Effector memory CD8-positive, alpha-beta T cell (primary cell): ENCODE data around the gene ZFP3.
"Not testable (repeated sequence)": the region's sequence is repeated elsewhere in the genome, so short reads cannot be mapped to it uniquely, and the experiment has no call there.

Experiments
- ATAC-seq: fragments of 150-1000 bp; cut with Tn5 transposase; replicated peaks from 2 replicates; pipeline ENCODE4 v1.10.0; 2021; ENCODE audit warnings: mild to moderate bottlenecking, moderate library complexity
- DNase-seq, 3 experiments: peaks; one replicate each; pipeline ENCODE4 v3.0.0; 2021
- H3K27ac Mint-ChIP-seq, 2 donors: one replicate each; pipeline ENCODE4 v1.8.0; 2022; ENCODE audit warnings: mild to moderate bottlenecking in 2 of 2, mixed read lengths in 2 of 2, moderate library complexity in 2 of 2
- H3K27me3 Mint-ChIP-seq, 2 donors: one replicate each; pipeline ENCODE4 v1.8.0; 2022; ENCODE audit warnings: mixed read lengths in 2 of 2
- H3K36me3 Mint-ChIP-seq: one replicate; pipeline ENCODE4 v1.8.0; 2022; ENCODE audit warnings: mild to moderate bottlenecking, moderate library complexity, mixed read lengths; ENCODE audit not compliant: insufficient read depth
- H3K4me1 Mint-ChIP-seq, 2 donors: one replicate each; pipeline ENCODE4 v1.8.0; 2022; ENCODE audit warnings: low read depth in 2 of 2, mixed read lengths in 2 of 2
- H3K4me3 Mint-ChIP-seq, 2 donors: one replicate each; pipeline ENCODE4 v1.8.0; 2022; ENCODE audit warnings: mild to moderate bottlenecking in 2 of 2, mixed read lengths in 2 of 2, moderate library complexity in 2 of 2
- H3K9me3 Mint-ChIP-seq, 2 donors: one replicate each; pipeline ENCODE4 v1.8.0; 2022; ENCODE audit warnings: mixed read lengths in 2 of 2

Gene ZFP3

DNA sequence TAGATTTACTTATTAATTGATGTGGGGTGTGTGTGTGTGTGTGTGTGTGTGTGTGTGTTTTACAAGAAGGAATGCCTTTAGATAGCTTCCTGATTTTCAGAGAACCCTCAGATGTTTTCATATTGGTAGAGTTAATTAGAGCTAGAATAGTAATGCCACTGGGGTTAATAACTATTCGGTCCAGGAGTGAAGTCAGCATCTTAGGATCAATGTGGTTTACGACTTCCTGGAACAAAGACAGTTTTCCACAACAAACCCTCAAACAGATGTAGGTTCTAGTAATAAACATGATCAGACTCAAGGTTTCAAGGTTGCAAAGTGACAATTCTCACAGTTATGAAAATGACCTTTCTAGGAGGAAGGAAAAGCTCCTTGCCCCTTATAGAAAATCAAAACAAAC, 30.8 kb upstream of the ZFP3 start:
- DNase-seq: no peak
- Mint-ChIP-seq H3K27ac (peak overlapping the region in 1 of 2 donors; percentile 99), H3K4me1 (peaks cover 26 to 45% of the 10 kb centered on the region in 2 donors), H3K4me3 (peak overlapping the region in 1 of 2 donors; percentile 18), H3K36me3 (peaks cover 8% of the 10 kb centered on the region), H3K9me3 (no peaks in the 10 kb centered on the region), H3K27me3 (no peaks in the 10 kb centered on the region)
- ATAC-seq: no peak

DNA sequence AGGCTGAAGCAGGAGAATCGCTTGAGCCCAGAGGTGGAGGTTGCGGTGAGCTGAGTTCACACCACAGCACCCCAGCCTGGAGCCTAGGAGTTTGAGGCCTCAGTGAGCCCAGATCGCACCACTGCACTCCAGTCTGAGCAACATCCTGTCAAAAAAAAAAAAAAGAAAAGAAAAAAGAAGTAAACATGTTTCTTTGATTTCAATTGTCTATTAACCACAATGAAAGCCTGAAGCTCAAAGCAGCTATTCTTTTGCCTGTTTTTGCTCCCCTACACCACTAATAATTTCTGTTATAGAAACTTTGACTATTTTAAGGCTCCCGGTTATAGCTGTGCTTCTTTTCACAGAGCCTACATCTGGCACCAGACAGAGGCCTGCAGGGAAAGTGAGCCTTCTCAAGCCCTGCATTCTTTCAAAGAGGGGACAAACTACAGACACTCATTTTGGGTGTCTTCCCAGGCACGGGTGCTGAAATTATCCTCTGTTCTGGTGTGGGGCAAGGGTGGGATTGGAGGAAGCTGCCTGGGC, 28.9 kb upstream of the ZFP3 start:
- peaks cover 7% of the 10 kb centered on the region for H3K36me3 Mint-ChIP-seq
- peak overlapping the region; percentile 97 to 99 for H3K27ac Mint-ChIP-seq
- no peaks in the 10 kb centered on the region for H3K9me3 Mint-ChIP-seq
- peak; percentile 63 to 74 (median 68) for DNase-seq
- peaks cover 18 to 31% of the 10 kb centered on the region in 2 donors for H3K4me1 Mint-ChIP-seq
- peak overlapping the region; percentile 74 to 78 for H3K4me3 Mint-ChIP-seq
- peak; percentile 99 for ATAC-seq
- no peaks in the 10 kb centered on the region for H3K27me3 Mint-ChIP-seq

DNA sequence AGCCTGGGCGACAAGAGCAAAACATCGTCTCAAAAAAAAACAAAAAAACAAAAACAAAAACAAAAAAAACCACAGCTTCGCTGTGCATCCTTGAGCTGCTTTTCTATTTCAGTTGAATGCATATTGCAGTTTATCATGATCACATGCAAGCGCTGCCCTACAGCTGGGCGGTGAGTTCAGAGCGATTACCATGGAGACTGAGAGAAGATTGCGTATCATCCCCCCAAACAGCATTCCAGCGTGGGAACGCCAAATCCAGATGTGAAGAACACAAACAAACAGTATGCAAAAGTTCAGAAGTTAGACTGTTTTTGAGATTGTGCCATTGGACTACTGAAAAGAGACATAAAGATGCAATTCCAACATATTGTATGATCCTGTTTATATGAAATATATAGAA, 28.0 kb upstream of the ZFP3 start:
- no peak for DNase-seq
- H3K9me3 Mint-ChIP-seq: no peaks in the 10 kb centered on the region
- ATAC-seq: no peak
- no peaks in the 10 kb centered on the region for H3K27me3 Mint-ChIP-seq
- peaks cover 17 to 29% of the 10 kb centered on the region in 2 donors for H3K4me1 Mint-ChIP-seq
- peaks cover 7% of the 10 kb centered on the region for H3K36me3 Mint-ChIP-seq
- peak overlapping the region in 1 of 2 donors; percentile 18 for H3K4me3 Mint-ChIP-seq
- H3K27ac Mint-ChIP-seq: peak overlapping the region; percentile 97 to 99

DNA sequence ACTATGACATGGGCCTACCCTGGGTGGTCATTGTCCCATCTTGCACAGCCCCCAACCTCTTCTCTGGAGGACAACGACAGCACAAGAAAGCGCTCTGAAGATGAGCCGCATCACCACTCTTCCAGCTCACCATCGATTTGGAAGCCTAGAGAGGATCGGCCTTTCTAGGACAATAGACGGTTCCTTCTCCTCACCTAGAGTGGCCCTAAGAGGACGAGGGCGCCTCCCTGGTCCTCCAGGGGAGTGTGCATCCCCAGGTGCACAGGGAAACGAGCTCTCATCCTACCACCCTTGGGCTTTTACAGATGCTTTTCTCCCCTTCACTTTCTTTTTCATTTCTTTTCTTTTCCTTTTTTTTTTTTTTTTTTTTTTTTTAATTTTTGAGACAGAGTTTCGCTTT, 22.7 kb upstream of the ZFP3 start:
- DNase-seq (no peak), ATAC-seq (no peak)
- no peaks in the 10 kb centered on the region for H3K4me1 Mint-ChIP-seq
- peaks cover 11% of the 10 kb centered on the region for H3K36me3 Mint-ChIP-seq
- no peaks in the 10 kb centered on the region for H3K9me3 Mint-ChIP-seq
- no peak overlapping the region for H3K27ac Mint-ChIP-seq
- no peaks in the 10 kb centered on the region for H3K27me3 Mint-ChIP-seq
- no peak overlapping the region for H3K4me3 Mint-ChIP-seq

DNA sequence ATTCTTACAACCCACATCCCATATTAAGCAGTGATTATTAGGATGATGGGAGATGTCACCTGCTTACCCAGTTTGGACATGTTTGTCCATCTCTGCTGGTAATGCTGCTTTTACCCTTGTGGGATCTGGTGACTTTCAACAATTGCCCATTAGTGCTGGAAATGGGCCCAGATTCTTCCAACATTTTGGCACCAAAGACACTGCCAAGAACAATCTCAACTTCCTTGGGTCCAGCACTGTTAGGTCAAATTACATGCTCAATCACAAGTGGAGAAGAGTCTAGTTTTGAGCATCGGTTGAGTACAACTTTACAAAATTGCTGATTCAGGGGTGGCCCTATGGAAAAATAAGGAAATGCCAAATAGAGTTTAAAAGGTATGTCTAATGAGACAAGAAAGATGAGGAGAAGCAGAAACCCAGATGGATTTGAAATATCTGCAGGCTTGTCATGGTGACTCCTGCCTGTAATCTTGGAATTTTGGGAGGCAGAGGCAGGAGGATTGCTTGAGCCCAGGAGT, 13.0 kb upstream of the ZFP3 start:
- no peak for ATAC-seq
- no peak overlapping the region for H3K27ac Mint-ChIP-seq
- peaks cover 0 to 6% of the 10 kb centered on the region in 2 donors for H3K27me3 Mint-ChIP-seq
- no peaks in the 10 kb centered on the region for H3K4me1 Mint-ChIP-seq
- DNase-seq: no peak
- H3K4me3 Mint-ChIP-seq: no peak overlapping the region
- H3K9me3 Mint-ChIP-seq: no peaks in the 10 kb centered on the region
- H3K36me3 Mint-ChIP-seq: no peaks in the 10 kb centered on the region

DNA sequence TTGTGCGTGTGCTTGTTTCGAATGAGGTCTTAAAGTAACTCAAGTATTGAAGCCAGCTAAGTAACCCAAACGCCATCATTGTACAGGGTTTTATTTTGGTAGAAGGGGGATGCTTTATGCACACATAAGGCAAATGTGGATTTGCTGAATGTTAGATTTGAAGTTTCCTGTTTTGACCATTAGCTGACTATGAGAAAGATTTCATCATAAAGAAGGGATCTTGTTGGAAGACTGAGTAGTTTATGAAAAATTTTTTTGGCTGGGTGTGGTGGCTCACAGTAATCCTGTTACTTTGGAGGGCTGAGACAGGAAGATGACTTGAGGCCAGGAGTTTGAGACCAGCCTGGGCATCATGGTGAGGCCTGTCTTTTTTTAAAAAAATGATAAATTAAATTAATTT, 10.0 kb upstream of the ZFP3 start:
- Mint-ChIP-seq H3K36me3 (no peaks in the 10 kb centered on the region), H3K4me1 (no peaks in the 10 kb centered on the region), H3K27ac (no peak overlapping the region), H3K9me3 (no peaks in the 10 kb centered on the region), H3K4me3 (no peak overlapping the region), H3K27me3 (peaks cover 0 to 6% of the 10 kb centered on the region in 2 donors)
- no peak for DNase-seq
- no peak for ATAC-seq

DNA sequence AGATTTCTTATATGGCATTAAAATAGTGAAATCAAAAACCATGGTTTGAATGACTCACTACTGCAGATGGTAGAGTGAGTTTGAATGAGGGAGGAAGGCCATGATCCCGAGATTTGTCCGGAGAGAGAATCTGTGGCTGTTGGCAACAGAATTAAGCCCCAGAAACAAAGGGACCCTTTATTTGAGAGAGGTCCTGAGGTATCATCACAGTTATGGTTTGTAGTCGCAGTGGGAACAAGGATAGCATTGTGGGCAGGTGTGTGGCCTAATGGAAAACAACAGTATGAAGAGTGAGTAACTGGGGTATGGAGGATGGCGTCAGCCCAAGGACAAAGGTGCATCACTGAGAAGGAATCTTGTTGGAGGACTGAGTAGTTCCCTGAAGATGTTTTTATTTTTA, 8.5 kb upstream of the ZFP3 start:
- H3K4me3 Mint-ChIP-seq: no peak overlapping the region
- no peaks in the 10 kb centered on the region for H3K36me3 Mint-ChIP-seq

DNA sequence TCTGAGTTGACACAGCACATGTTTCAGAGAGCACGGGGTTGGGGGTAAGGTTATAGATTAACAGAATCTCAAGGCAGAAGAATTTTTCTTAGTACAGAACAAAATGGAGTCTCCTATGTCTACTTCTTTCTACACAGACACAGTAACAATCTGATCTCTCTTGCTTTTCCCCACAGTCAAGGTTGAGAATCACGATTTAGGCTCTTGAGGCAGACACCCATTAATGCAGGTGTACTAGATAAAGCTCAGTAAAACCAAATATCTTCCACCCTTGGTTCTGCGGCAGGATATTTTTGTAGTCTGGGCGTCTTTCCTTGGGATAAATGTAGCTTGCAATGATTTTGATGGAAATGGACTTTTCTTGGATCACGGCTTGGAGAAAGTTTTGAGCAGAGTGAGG, 2.8 kb upstream of the ZFP3 start:
- ATAC-seq, H3K4me3 Mint-ChIP-seq, H3K9me3 Mint-ChIP-seq, DNase-seq, H3K36me3 Mint-ChIP-seq, H3K27me3 Mint-ChIP-seq: not testable (repeated sequence)
- H3K27ac Mint-ChIP-seq: peak overlapping the region in 1 of 2 donors; percentile 53
- peaks cover 12 to 19% of the 10 kb centered on the region in 2 donors for H3K4me1 Mint-ChIP-seq

More for the DNA sequence above, 8.5 kb upstream of the ZFP3 start:
- DNase-seq: no peak
- peak overlapping the region in 1 of 2 donors; percentile 36 for H3K27ac Mint-ChIP-seq
- H3K9me3 Mint-ChIP-seq: no peaks in the 10 kb centered on the region
- H3K27me3 Mint-ChIP-seq: peaks cover 0 to 6% of the 10 kb centered on the region in 2 donors
- no peaks in the 10 kb centered on the region for H3K4me1 Mint-ChIP-seq
- ATAC-seq: no peak

DNA sequence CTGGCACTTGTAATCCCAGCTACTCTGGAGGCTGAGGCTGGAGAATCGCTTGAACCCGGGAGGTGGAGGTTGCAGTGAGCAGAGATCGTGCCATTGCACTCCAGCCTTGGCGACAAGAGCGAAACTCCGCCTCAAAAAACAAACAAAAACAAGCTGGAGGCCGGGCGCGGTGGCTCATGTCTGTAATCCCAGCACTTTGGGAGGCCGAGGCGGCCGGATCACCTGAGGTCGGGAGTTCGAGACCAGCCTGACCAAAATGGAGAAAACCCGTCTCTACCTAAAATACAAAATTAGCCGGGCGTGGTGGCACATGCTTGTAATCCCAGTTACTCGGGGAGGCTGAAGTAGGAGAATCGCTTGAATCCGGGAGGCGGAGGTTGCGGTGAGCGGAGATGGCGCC, 992 bp upstream of the ZFP3 start:
- not testable (repeated sequence) for H3K27me3 Mint-ChIP-seq, H3K9me3 Mint-ChIP-seq, ATAC-seq, DNase-seq
- peaks cover 17 to 27% of the 10 kb centered on the region in 2 donors for H3K4me1 Mint-ChIP-seq
- peaks cover 11% of the 10 kb centered on the region for H3K36me3 Mint-ChIP-seq
- peak overlapping the region; percentile 83 to 89 for H3K4me3 Mint-ChIP-seq
- peak overlapping the region in 1 of 2 donors; percentile 96 for H3K27ac Mint-ChIP-seq

DNA sequence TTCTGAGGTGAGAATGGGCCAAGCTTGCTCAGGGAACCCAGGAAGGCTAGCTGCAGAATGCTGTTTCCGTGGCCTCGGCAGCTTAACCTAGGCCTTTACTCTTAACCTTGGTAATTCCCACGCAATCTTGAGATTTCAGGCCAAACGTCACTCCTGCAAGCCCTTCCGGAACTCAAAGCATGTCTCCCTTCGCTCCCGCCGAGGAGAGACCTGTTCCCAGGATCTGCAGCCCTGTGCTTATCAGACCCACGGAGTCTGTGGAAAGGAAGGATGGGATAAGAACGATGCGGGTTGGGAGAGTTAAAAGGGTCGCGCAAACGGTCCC, 524 bp upstream of the ZFP3 start:
- no peak for DNase-seq
- no peak for ATAC-seq
- peak overlapping the region; percentile 83 to 89 for H3K4me3 Mint-ChIP-seq
- H3K4me1 Mint-ChIP-seq: peaks cover 17 to 27% of the 10 kb centered on the region in 2 donors
- H3K9me3 Mint-ChIP-seq: no peaks in the 10 kb centered on the region
- peaks cover 11% of the 10 kb centered on the region for H3K36me3 Mint-ChIP-seq
- no peaks in the 10 kb centered on the region for H3K27me3 Mint-ChIP-seq
- H3K27ac Mint-ChIP-seq: peak overlapping the region; percentile 92 to 96

DNA sequence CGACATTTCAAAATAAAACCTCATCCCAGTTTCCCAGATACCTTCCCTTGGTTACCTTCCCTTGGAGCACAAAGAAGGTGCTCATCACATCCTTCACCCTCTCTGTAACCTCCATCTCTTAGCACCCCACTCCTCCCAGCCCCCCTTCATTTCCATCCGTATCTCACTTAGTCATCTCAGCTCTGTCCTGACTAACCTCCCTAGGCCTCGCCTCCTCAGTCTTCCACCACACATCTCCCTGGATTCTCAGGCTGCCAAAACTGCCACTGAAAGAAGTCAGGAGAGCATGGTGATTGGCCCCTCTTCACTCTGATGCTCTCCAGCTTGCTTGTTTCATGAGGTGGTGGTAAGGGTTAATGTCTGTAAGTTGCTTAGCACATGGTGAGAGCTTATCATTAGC, 2.3 kb downstream of the ZFP3 start:
- Mint-ChIP-seq H3K27me3 (no peaks in the 10 kb centered on the region), H3K4me1 (peaks cover 20 to 27% of the 10 kb centered on the region in 2 donors)
- ATAC-seq: no peak

DNA sequence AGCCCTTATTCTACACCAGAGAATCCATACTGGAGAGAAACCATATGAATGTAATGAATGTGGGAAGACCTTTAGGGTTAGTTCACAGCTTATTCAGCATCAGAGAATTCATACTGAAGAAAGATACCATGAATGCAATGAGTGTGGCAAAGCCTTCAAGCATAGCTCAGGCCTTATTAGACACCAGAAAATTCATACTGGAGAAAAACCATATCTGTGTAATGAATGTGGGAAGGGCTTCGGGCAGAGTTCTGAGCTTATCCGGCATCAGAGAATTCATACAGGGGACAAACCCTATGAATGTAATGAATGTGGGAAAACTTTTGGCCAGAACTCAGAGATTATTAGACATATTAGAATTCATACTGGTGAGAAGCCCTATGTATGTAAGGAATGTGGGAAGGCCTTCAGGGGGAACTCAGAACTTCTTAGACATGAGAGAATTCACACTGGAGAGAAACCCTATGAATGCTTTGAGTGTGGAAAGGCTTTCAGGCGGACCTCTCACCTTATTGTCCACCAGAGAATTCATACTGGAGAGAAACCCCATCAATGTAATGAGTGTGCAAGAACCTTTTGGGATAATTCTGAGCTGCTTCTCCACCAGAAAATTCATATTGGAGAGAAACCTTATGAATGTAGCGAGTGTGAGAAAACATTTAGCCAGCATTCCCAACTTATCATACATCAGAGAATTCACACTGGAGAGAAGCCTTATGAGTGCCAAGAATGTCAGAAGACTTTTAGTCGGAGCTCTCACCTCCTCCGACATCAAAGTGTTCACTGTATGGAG, 14.1 kb downstream of the ZFP3 start:
- H3K4me3 Mint-ChIP-seq: no peak overlapping the region

More for the DNA sequence above, 2.3 kb downstream of the ZFP3 start:
- no peak for DNase-seq
- peaks cover 11% of the 10 kb centered on the region for H3K36me3 Mint-ChIP-seq
- peak overlapping the region in 1 of 2 donors; percentile 4 for H3K27ac Mint-ChIP-seq
- no peak overlapping the region for H3K4me3 Mint-ChIP-seq
- peaks cover 0 to 6% of the 10 kb centered on the region in 2 donors for H3K9me3 Mint-ChIP-seq

DNA sequence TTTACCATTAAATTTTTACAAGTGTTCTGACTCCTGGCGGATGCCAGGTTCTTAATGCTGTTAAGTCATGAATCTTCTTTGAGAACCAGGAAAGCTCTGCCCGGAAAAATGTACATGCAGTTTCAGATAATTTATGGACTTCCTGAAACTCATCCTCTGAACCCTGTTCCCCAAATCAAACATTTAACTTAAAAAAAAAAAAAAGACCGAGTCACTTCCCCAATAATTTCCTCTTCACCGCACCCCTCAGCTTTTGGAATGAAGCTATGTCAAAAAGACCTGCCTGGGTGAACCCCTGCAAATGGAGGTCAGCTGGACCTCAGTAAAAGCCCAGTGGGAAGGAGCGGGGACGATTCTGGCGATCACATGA, 18.4 kb downstream of the ZFP3 start:
- H3K36me3 Mint-ChIP-seq: peaks cover under 1% of the 10 kb centered on the region
- no peak for ATAC-seq
- H3K27ac Mint-ChIP-seq: no peak overlapping the region
- peaks cover 0 to 4% of the 10 kb centered on the region in 2 donors for H3K4me1 Mint-ChIP-seq
- no peak for DNase-seq
- peaks cover 0 to 10% of the 10 kb centered on the region in 2 donors for H3K27me3 Mint-ChIP-seq
- peaks cover 14 to 18% of the 10 kb centered on the region in 2 donors for H3K9me3 Mint-ChIP-seq
- peak overlapping the region; percentile 41 to 77 for H3K4me3 Mint-ChIP-seq

More for the DNA sequence above, 14.1 kb downstream of the ZFP3 start:
- Mint-ChIP-seq H3K4me1 (peaks cover 0 to 3% of the 10 kb centered on the region in 2 donors), H3K27ac (no peak overlapping the region), H3K9me3 (peaks cover 25 to 37% of the 10 kb centered on the region in 2 donors), H3K36me3 (peaks cover 24% of the 10 kb centered on the region), H3K27me3 (no peaks in the 10 kb centered on the region)
- no peak for DNase-seq
- ATAC-seq: no peak
